T-cell (primary cell): ENCODE measurements around the gene KSR2. TPM values are rescaled to one million over a fixed set of nuclear protein-coding genes. Genes with fewer than 3 reads are reported as not detected.

Experiments used
- ATAC-seq, 4 experiments: fragments of 200-7000 bp in 3 of 4; fragments of 150-1000 bp in 1 of 4; cut with Tn5 transposase; replicated peaks in 1 of 4; 1 replicate in 3 of 4; 2 replicates in 1 of 4; pipeline ENCODE4 v1.10.0; 2021; ENCODE audit warnings: moderate library complexity in 3 of 4, mild to moderate bottlenecking in 2 of 4, moderate number of reproducible peaks in 1 of 4
- CTCF ChIA-PET, 2 donors: fragments of 300-600 bp; sonication (Branson Sonifier 250); formaldehyde crosslinking; loops; one replicate each; lab custom pipeline; 2022; ENCODE audit warnings: antibody characterized with exemption in 2 of 2; lab: Charles Lee
- POLR2A ChIA-PET, 2 donors: fragments of 300-600 bp; sonication (Branson Sonifier 250); formaldehyde crosslinking; loops; one replicate each; lab custom pipeline; 2022; ENCODE audit warnings: antibody characterized with exemption in 2 of 2; lab: Charles Lee
- DNase-seq, 35 experiments: peaks; one replicate each; pipeline versions ENCODE4 v3.0.0 to v3.0.0-alpha.2; 2013 to 2023
- H3K27ac ChIP-seq: one replicate; pipeline ENCODE4 v1.5.1; 2013; ENCODE audit warnings: low read length
- H3K27me3 ChIP-seq, 2 experiments: replicated peaks in 1 of 2; 1 replicate in 1 of 2; 2 replicates in 1 of 2; pipeline versions ENCODE4 v1.6.1 to v1.7.0; 2013; ENCODE audit warnings: low read length in 1 of 2, mixed read lengths in 1 of 2; ENCODE audit not compliant: control insufficient read depth in 2 of 2, insufficient read depth in 2 of 2; ENCODE audit errors: extremely low read depth in 1 of 2
- H3K36me3 ChIP-seq, 2 donors: 1 replicate in 1 of 2; 2 replicates in 1 of 2; pipeline versions ENCODE4 v1.6.1 to v1.7.0; 2013; ENCODE audit warnings: low read length in 1 of 2; ENCODE audit not compliant: control insufficient read depth in 2 of 2, insufficient read depth in 1 of 2; ENCODE audit errors: extremely low read depth in 1 of 2
- H3K4me1 ChIP-seq, 2 experiments: 1 replicate in 1 of 2; 2 replicates in 1 of 2; pipeline versions ENCODE4 v1.6.1 to v1.7.0; 2013; ENCODE audit warnings: low read length in 2 of 2, mixed read lengths in 1 of 2; ENCODE audit not compliant: insufficient read depth in 2 of 2, control insufficient read depth in 1 of 2; ENCODE audit errors: extremely low read depth in 1 of 2
- H3K4me3 ChIP-seq, 2 donors: 1 replicate in 1 of 2; 2 replicates in 1 of 2; pipeline versions ENCODE4 v1.5.1 to v1.7.0; 2013; ENCODE audit warnings: mild to moderate bottlenecking in 2 of 2, low read length in 1 of 2, moderate library complexity in 1 of 2; ENCODE audit not compliant: control insufficient read depth in 1 of 2; ENCODE audit errors: extremely low read depth in 1 of 2
- H3K9me3 ChIP-seq: 2 replicates; pipeline ENCODE4 v1.7.0; 2013
- H3K27ac Mint-ChIP-seq, 2 donors: one replicate each; pipeline ENCODE4 v1.8.0; 2020 to 2021; ENCODE audit warnings: mild to moderate bottlenecking in 2 of 2, mixed read lengths in 2 of 2
- H3K27me3 Mint-ChIP-seq, 2 donors: one replicate each; pipeline ENCODE4 v1.8.0; 2021 to 2022; ENCODE audit warnings: mixed read lengths in 2 of 2
- H3K36me3 Mint-ChIP-seq: one replicate; pipeline ENCODE4 v1.8.0; 2021; ENCODE audit warnings: mixed read lengths
- H3K4me1 Mint-ChIP-seq, 3 donors: one replicate each; pipeline ENCODE4 v1.8.0; 2020 to 2022; ENCODE audit warnings: mixed read lengths in 3 of 3, mild to moderate bottlenecking in 1 of 3
- H3K4me3 Mint-ChIP-seq, 3 donors: one replicate each; pipeline ENCODE4 v1.8.0; 2020 to 2022; ENCODE audit warnings: mild to moderate bottlenecking in 3 of 3, mixed read lengths in 3 of 3, moderate library complexity in 3 of 3
- H3K9me3 Mint-ChIP-seq, 3 donors: one replicate each; pipeline ENCODE4 v1.8.0; 2020 to 2022; ENCODE audit warnings: mixed read lengths in 3 of 3
- WGBS: methylation state at CpG from one replicate; pipeline ENCODE4 v1.1.5; 2013; ENCODE audit warnings: missing lambda C conversion rate; ENCODE audit not compliant: insufficient coverage; 5-methylcytosine and 5-hydroxymethylcytosine counted together
- total RNA-seq, 35 experiments: library from RNA in 6 of 35; stranded (reverse) in 6 of 35; fragments of 120-200 nt in 1 of 35; gene quantifications; one replicate each; pipeline versions ENCODE4 v1.2.1 to v1.2.4 and lab custom pipeline; 2013 to 2026

Gene KSR2
- total RNA-seq, 5 donors from 2014 or later (not counting 1 experiment from before 2014, with no cell fraction given): 0.03 to 0.10 (median 0.06) TPM

DNA sequence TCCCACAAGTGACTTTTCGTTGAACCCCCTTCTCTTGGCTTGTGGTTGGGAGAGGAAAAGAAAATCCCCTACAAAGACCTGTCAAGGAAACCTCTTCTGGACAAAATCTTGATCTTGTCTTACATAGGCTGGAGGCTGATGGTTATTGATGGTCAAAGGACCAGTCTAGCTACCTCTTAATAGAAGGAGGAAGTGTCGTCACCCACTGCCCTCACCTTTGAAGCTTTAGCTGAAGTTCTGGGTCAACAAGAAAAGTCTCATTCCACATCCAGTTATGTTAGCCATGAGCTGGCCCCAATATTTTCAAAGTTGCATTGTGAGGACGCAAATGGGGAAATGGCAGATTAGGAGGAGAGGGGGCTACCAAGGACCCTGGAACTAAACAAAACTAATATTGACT lies 6.2 kb upstream of the KSR2 start:
- DNase-seq: no peak
- Histone ChIP-seq H3K27ac (no peak overlapping the region), H3K9me3 (no peaks in the 10 kb centered on the region), H3K27me3 (peaks cover 0 to 21% of the 10 kb centered on the region in 2 experiments), H3K36me3 (no peaks in the 10 kb centered on the region), H3K4me1 (no peaks in the 10 kb centered on the region), H3K4me3 (no peak overlapping the region)
- POLR2A ChIA-PET: no interaction called here
- WGBS: no CpG with 5 or more reads among the region's 3 CpGs
- Mint-ChIP-seq H3K4me1 (no peaks in the 10 kb centered on the region), H3K4me3 (no peak overlapping the region), H3K36me3 (no peaks in the 10 kb centered on the region), H3K27me3 (peaks cover 22 to 38% of the 10 kb centered on the region in 2 donors), H3K9me3 (peaks cover 3 to 15% (median 5%) of the 10 kb centered on the region in 3 donors), H3K27ac (no peak overlapping the region)
- ATAC-seq: no peak
- CTCF ChIA-PET: no interaction called here

DNA sequence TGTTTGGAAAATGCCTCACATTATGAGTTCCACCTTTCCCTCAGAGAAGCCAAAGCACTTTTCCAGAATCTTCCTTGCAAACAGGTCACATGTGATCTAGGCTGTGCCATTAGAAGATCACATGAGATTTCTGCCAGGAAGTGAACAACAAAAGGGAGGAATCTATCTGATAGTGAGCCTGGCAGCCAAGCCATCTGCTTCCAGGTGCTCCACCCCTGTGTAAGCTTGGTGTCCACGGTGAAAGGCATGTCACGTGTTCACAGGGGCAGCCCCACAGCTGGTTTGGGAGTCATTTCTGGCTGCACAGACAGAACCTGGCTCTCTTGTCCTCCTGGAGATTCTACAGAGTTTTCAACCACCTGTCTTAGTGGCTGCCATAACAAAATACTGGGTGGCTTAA lies 3.5 kb upstream of the KSR2 start:
- no peak overlapping the region for H3K27ac ChIP-seq
- H3K36me3 Mint-ChIP-seq: no peaks in the 10 kb centered on the region
- H3K27me3 ChIP-seq: peaks cover 2 to 37% of the 10 kb centered on the region in 2 experiments
- H3K27me3 Mint-ChIP-seq: peaks cover 26 to 52% of the 10 kb centered on the region in 2 donors
- peaks cover 6 to 11% (median 8%) of the 10 kb centered on the region in 3 donors for H3K4me1 Mint-ChIP-seq
- no peak overlapping the region for H3K4me3 Mint-ChIP-seq
- peaks cover 1 to 15% (median 3%) of the 10 kb centered on the region in 3 donors for H3K9me3 Mint-ChIP-seq
- no peaks in the 10 kb centered on the region for H3K36me3 ChIP-seq
- CTCF ChIA-PET: no interaction called here
- no peak overlapping the region for H3K4me3 ChIP-seq
- DNase-seq: no peak
- 79% methylated on average over 2 of the region's 2 CpGs for WGBS
- ATAC-seq: no peak
- H3K27ac Mint-ChIP-seq: no peak overlapping the region
- no peaks in the 10 kb centered on the region for H3K9me3 ChIP-seq
- POLR2A ChIA-PET: no interaction called here
- peaks cover 2 to 9% of the 10 kb centered on the region in 2 experiments for H3K4me1 ChIP-seq

DNA sequence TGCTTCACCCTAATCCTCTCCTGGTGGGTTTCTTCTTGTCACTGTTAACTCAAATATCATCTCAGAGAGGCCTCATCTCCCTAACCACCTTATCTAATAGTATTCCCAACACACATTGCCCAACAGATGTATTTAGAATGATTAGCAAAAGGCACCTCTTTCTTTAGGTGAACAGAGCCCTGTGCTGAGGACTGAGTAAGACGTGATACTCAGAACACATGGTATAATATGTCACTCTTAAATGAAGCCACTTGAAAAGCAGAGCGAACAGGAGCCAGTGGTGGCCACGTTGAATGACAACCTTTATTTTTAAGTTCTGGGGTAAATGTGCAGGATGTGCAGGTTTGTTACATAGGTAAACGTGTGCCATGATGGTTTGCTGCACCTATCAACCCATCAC lies 1.5 kb upstream of the KSR2 start:
- no peaks in the 10 kb centered on the region for H3K36me3 ChIP-seq
- ATAC-seq (no peak), DNase-seq (no peak)
- 80% methylated on average over 1 of the region's 4 CpGs for WGBS
- H3K4me3 ChIP-seq: no peak overlapping the region
- ChIA-PET CTCF (no interaction called here), POLR2A (no interaction called here)
- Mint-ChIP-seq H3K4me1 (peaks cover 6 to 12% (median 10%) of the 10 kb centered on the region in 3 donors), H3K27me3 (peaks cover 40 to 67% of the 10 kb centered on the region in 2 donors), H3K4me3 (peak overlapping the region in 2 of 3 donors; percentile 6 to 84), H3K36me3 (no peaks in the 10 kb centered on the region), H3K27ac (no peak overlapping the region), H3K9me3 (peaks cover 0 to 15% (median 3%) of the 10 kb centered on the region in 3 donors)
- no peak overlapping the region for H3K27ac ChIP-seq
- peaks cover 3 to 49% of the 10 kb centered on the region in 2 experiments for H3K27me3 ChIP-seq
- H3K4me1 ChIP-seq: peaks cover 2 to 9% of the 10 kb centered on the region in 2 experiments
- no peaks in the 10 kb centered on the region for H3K9me3 ChIP-seq

- Histone ChIP-seq H3K4me3 (peak overlapping the region; percentile 22 to 62), H3K9me3 (no peaks in the 10 kb centered on the region), H3K27me3 (peaks cover 3 to 41% of the 10 kb centered on the region in 2 experiments), H3K4me1 (peaks cover 2 to 9% of the 10 kb centered on the region in 2 experiments), H3K27ac (no peak overlapping the region), H3K36me3 (no peaks in the 10 kb centered on the region)
- peaks cover 0 to 15% (median 3%) of the 10 kb centered on the region in 3 donors for H3K9me3 Mint-ChIP-seq
- peaks cover 44 to 70% of the 10 kb centered on the region in 2 donors for H3K27me3 Mint-ChIP-seq
- H3K36me3 Mint-ChIP-seq: no peaks in the 10 kb centered on the region
- ChIA-PET POLR2A (no interaction called here), CTCF (no interaction called here)
- H3K27ac Mint-ChIP-seq: no peak overlapping the region
- peak overlapping the region; percentile 62 to 84 (median 68) for H3K4me3 Mint-ChIP-seq
- ATAC-seq (no peak), DNase-seq (no peak)
- 40% methylated on average over 1 of the region's 10 CpGs for WGBS
- peaks cover 6 to 12% (median 10%) of the 10 kb centered on the region in 3 donors for H3K4me1 Mint-ChIP-seq
Observed at GRCh38 chr12:117968151-117968789, 520 bp downstream of the KSR2 start.

GRCh38 chr12:117967512-117967911 lies 1.3 kb downstream of the KSR2 start:
- no peaks in the 10 kb centered on the region for H3K36me3 Mint-ChIP-seq
- Histone ChIP-seq H3K27me3 (peaks cover 3 to 47% of the 10 kb centered on the region in 2 experiments), H3K4me1 (peaks cover 2 to 9% of the 10 kb centered on the region in 2 experiments), H3K4me3 (no peak overlapping the region), H3K9me3 (no peaks in the 10 kb centered on the region), H3K27ac (no peak overlapping the region), H3K36me3 (no peaks in the 10 kb centered on the region)
- peak overlapping the region in 1 of 3 donors; percentile 51 for H3K4me3 Mint-ChIP-seq
- peaks cover 0 to 15% (median 3%) of the 10 kb centered on the region in 3 donors for H3K9me3 Mint-ChIP-seq
- no peak for DNase-seq
- H3K27me3 Mint-ChIP-seq: peaks cover 44 to 70% of the 10 kb centered on the region in 2 donors
- CTCF ChIA-PET: no interaction called here
- H3K27ac Mint-ChIP-seq: peak overlapping the region in 1 of 2 donors; percentile 8
- ATAC-seq: no peak
- peaks cover 6 to 12% (median 10%) of the 10 kb centered on the region in 3 donors for H3K4me1 Mint-ChIP-seq
- WGBS: 16% methylated on average over 4 of the region's 12 CpGs
- POLR2A ChIA-PET: no interaction called here

- no peaks in the 10 kb centered on the region for H3K36me3 Mint-ChIP-seq
- Histone ChIP-seq H3K27ac (no peak overlapping the region), H3K27me3 (peaks cover 3 to 47% of the 10 kb centered on the region in 2 experiments), H3K36me3 (no peaks in the 10 kb centered on the region), H3K9me3 (no peaks in the 10 kb centered on the region), H3K4me3 (no peak overlapping the region), H3K4me1 (peaks cover 2 to 9% of the 10 kb centered on the region in 2 experiments)
- peaks cover 6 to 12% (median 10%) of the 10 kb centered on the region in 3 donors for H3K4me1 Mint-ChIP-seq
- peak overlapping the region in 1 of 2 donors; percentile 8 for H3K27ac Mint-ChIP-seq
- DNase-seq (no peak), ATAC-seq (no peak)
- H3K4me3 Mint-ChIP-seq: peak overlapping the region in 1 of 3 donors; percentile 51
- 17% methylated on average over 1 of the region's 4 CpGs for WGBS
- peaks cover 43 to 67% of the 10 kb centered on the region in 2 donors for H3K27me3 Mint-ChIP-seq
- ChIA-PET CTCF (no interaction called here), POLR2A (no interaction called here)
- H3K9me3 Mint-ChIP-seq: peaks cover 0 to 14% (median 3%) of the 10 kb centered on the region in 3 donors
Observed at GRCh38 chr12:117967043-117967442, 1.7 kb downstream of the KSR2 start.
